HEK293 (cell line): ENCODE data around the gene TMEM214.

Experiments
- GFI1B ChIP-seq: fragments of 450-650 bp; formaldehyde crosslinking; IDR thresholded peaks from 2 replicates; pipeline ENCODE4 v1.5.1; 2016; ENCODE audit warnings: missing biosample characterization, missing genetic modification characterization
- REST ChIP-seq: fragments of 450-650 bp; formaldehyde crosslinking; IDR thresholded peaks from 2 replicates; pipeline ENCODE4 v1.5.1; 2016; ENCODE audit warnings: missing biosample characterization, missing genetic modification characterization
- SP2 ChIP-seq: fragments of 450-650 bp; formaldehyde crosslinking; IDR thresholded peaks from 2 replicates; pipeline ENCODE4 v1.5.1; 2016; ENCODE audit warnings: missing biosample characterization, missing genetic modification characterization
- SP7 ChIP-seq: fragments of 450-650 bp; formaldehyde crosslinking; IDR thresholded peaks from 2 replicates; pipeline ENCODE4 v1.5.1; 2016; ENCODE audit warnings: missing biosample characterization, missing genetic modification characterization
- WT1 ChIP-seq: fragments of 450-650 bp; formaldehyde crosslinking; IDR thresholded peaks from 2 replicates; pipeline ENCODE4 v1.5.1; 2016; ENCODE audit warnings: missing biosample characterization, missing genetic modification characterization
- ZBTB1 ChIP-seq: fragments of 450-650 bp; formaldehyde crosslinking; IDR thresholded peaks from 2 replicates; pipeline ENCODE4 v1.5.1; 2016; ENCODE audit warnings: missing biosample characterization, missing genetic modification characterization
- ZFHX2 ChIP-seq: fragments of 450-650 bp; formaldehyde crosslinking; conservative IDR thresholded peaks from 2 replicates; pipeline ENCODE4 v1.5.1; 2016; ENCODE audit warnings: missing biosample characterization, missing genetic modification characterization
- ZFP37 ChIP-seq: fragments of 450-650 bp; formaldehyde crosslinking; IDR thresholded peaks from 2 replicates; pipeline ENCODE4 v1.5.1; 2016; ENCODE audit warnings: missing biosample characterization, missing genetic modification characterization
- ZNF10 ChIP-seq: fragments of 450-650 bp; formaldehyde crosslinking; IDR thresholded peaks from 2 replicates; pipeline ENCODE4 v1.5.1; 2017; ENCODE audit warnings: missing biosample characterization, missing genetic modification characterization
- ZNF174 ChIP-seq: fragments of 450-650 bp; formaldehyde crosslinking; IDR thresholded peaks from 2 replicates; pipeline ENCODE4 v1.5.0; 2017; ENCODE audit warnings: missing biosample characterization, mild to moderate bottlenecking, missing genetic modification characterization
- ZNF23 ChIP-seq: fragments of 450-650 bp; formaldehyde crosslinking; IDR thresholded peaks from 2 replicates; pipeline ENCODE4 v1.5.1; 2016; ENCODE audit warnings: missing biosample characterization, missing genetic modification characterization, borderline replicate concordance
- ZNF518A ChIP-seq: fragments of 450-650 bp; formaldehyde crosslinking; conservative IDR thresholded peaks from 2 replicates; pipeline ENCODE4 v1.5.1; 2016; ENCODE audit warnings: low read depth, missing biosample characterization, missing genetic modification characterization
- ZNF544 ChIP-seq: fragments of 450-650 bp; formaldehyde crosslinking; IDR thresholded peaks from 2 replicates; pipeline ENCODE4 v1.5.0; 2017; ENCODE audit warnings: missing biosample characterization, missing genetic modification characterization
- ZNF621 ChIP-seq: fragments of 450-650 bp; formaldehyde crosslinking; IDR thresholded peaks from 2 replicates; pipeline ENCODE4 v1.5.1; 2017; ENCODE audit warnings: missing biosample characterization, missing genetic modification characterization
- ZNF791 ChIP-seq: fragments of 450-650 bp; formaldehyde crosslinking; IDR thresholded peaks from 2 replicates; pipeline ENCODE4 v1.5.1; 2016; ENCODE audit warnings: missing biosample characterization, missing genetic modification characterization
- ZSCAN4 ChIP-seq: fragments of 450-650 bp; formaldehyde crosslinking; IDR thresholded peaks from 2 replicates; pipeline ENCODE4 v1.5.1; 2017; ENCODE audit warnings: missing biosample characterization, missing genetic modification characterization
- TF ChIP-seq, protein P1 (sequence below): fragments of 450-650 bp; formaldehyde crosslinking; IDR thresholded peaks from 2 replicates; pipeline ENCODE4 v1.5.1; 2016; ENCODE audit warnings: missing biosample characterization, missing genetic modification characterization, borderline replicate concordance
- TF ChIP-seq, protein P2 (sequence below): fragments of 450-650 bp; formaldehyde crosslinking; IDR thresholded peaks from 2 replicates; pipeline ENCODE4 v1.5.1; 2016; ENCODE audit warnings: missing biosample characterization, missing genetic modification characterization

Gene TMEM214

GRCh38 chr2:27050996-27051901 lies 18.5 kb downstream of the TMEM214 start, which contains the start of gene AGBL5 (continued):
- TF ChIP-seq, protein P1, sequence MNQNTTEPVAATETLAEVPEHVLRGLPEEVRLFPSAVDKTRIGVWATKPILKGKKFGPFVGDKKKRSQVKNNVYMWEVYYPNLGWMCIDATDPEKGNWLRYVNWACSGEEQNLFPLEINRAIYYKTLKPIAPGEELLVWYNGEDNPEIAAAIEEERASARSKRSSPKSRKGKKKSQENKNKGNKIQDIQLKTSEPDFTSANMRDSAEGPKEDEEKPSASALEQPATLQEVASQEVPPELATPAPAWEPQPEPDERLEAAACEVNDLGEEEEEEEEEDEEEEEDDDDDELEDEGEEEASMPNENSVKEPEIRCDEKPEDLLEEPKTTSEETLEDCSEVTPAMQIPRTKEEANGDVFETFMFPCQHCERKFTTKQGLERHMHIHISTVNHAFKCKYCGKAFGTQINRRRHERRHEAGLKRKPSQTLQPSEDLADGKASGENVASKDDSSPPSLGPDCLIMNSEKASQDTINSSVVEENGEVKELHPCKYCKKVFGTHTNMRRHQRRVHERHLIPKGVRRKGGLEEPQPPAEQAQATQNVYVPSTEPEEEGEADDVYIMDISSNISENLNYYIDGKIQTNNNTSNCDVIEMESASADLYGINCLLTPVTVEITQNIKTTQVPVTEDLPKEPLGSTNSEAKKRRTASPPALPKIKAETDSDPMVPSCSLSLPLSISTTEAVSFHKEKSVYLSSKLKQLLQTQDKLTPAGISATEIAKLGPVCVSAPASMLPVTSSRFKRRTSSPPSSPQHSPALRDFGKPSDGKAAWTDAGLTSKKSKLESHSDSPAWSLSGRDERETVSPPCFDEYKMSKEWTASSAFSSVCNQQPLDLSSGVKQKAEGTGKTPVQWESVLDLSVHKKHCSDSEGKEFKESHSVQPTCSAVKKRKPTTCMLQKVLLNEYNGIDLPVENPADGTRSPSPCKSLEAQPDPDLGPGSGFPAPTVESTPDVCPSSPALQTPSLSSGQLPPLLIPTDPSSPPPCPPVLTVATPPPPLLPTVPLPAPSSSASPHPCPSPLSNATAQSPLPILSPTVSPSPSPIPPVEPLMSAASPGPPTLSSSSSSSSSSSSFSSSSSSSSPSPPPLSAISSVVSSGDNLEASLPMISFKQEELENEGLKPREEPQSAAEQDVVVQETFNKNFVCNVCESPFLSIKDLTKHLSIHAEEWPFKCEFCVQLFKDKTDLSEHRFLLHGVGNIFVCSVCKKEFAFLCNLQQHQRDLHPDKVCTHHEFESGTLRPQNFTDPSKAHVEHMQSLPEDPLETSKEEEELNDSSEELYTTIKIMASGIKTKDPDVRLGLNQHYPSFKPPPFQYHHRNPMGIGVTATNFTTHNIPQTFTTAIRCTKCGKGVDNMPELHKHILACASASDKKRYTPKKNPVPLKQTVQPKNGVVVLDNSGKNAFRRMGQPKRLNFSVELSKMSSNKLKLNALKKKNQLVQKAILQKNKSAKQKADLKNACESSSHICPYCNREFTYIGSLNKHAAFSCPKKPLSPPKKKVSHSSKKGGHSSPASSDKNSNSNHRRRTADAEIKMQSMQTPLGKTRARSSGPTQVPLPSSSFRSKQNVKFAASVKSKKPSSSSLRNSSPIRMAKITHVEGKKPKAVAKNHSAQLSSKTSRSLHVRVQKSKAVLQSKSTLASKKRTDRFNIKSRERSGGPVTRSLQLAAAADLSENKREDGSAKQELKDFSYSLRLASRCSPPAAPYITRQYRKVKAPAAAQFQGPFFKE (tag by site-specific recombination): no peak
- TF ChIP-seq ZNF518A (tag by site-specific recombination) (no peak; the same call in 1 of the 2 replicates), ZNF10 (peak; percentile 66; the same call in 1 of the 2 replicates), ZNF621 (no peak), GFI1B (tag by site-specific recombination) (no peak), SP2 (tag by site-specific recombination) (peak; percentile 84), ZNF23 (tag by site-specific recombination) (no peak), ZNF791 (tag by site-specific recombination) (no peak), SP7 (peak; percentile 85), WT1 (tag by site-specific recombination) (no peak; the same call in none of the 2 replicates), ZFHX2 (tag by site-specific recombination) (no peak), ZNF544 (tag by site-specific recombination) (no peak), ZBTB1 (tag by site-specific recombination) (no peak), ZNF174 (no peak), ZFP37 (tag by site-specific recombination) (peak; percentile 88), ZSCAN4 (tag by site-specific recombination) (no peak), REST (tag by site-specific recombination) (no peak)
- TF ChIP-seq, protein P2, sequence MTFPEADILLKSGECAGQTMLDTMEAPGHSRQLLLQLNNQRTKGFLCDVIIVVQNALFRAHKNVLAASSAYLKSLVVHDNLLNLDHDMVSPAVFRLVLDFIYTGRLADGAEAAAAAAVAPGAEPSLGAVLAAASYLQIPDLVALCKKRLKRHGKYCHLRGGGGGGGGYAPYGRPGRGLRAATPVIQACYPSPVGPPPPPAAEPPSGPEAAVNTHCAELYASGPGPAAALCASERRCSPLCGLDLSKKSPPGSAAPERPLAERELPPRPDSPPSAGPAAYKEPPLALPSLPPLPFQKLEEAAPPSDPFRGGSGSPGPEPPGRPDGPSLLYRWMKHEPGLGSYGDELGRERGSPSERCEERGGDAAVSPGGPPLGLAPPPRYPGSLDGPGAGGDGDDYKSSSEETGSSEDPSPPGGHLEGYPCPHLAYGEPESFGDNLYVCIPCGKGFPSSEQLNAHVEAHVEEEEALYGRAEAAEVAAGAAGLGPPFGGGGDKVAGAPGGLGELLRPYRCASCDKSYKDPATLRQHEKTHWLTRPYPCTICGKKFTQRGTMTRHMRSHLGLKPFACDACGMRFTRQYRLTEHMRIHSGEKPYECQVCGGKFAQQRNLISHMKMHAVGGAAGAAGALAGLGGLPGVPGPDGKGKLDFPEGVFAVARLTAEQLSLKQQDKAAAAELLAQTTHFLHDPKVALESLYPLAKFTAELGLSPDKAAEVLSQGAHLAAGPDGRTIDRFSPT (tag by site-specific recombination): peak; percentile 67; the same call in 1 of the 2 replicates
